GM19099 (cell line): ENCODE data around the gene PTPRG.

Experiments
- POLR2A ChIP-seq: IDR thresholded peaks from 3 replicates; pipeline ENCODE4 v1.6.1; 2011; ENCODE audit warnings: low read depth; ENCODE audit not compliant: insufficient read length; ENCODE audit errors: extremely low read depth

PTPRG gene

DNA sequence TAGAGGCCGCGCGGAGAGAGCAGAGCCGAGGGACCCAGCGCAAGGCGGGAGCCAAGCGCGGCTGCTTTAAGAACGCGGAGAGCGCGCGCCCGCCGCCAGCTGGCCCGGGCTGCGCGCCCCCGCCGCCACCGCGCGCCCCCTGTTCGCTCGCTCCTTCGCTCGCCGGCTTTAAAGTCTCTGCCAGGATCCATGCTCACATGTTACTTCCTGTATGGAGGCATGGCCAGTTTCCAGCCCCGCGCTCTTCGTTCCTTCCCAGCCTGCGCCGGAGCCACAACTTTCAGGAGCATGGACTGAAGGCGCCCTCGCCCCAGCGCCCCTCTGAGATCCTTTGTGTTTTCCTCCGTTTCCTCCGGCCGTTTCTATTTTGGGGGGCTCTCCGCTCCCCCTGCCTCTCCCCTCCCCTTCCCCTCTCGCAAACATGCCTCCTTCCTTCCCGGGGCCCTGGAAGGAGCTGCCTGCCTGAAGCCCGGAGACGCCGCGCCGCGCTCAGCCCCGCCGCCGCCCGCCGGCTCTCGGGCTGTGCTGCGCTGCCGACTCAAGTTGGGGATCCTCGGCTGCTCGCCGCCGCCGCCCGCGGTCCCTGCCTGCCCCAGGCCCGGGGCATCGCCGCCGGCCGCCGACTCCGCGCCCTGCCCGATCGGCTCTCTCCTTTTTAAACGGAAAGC, at the start of gene PTPRG:
PTPRG (plus strand) TSS at position 198 of the 668 bp plus-strand sequence. CDS start 717 bp downstream, outside the sequence.
- TF ChIP-seq POLR2A: peak; percentile 57

DNA sequence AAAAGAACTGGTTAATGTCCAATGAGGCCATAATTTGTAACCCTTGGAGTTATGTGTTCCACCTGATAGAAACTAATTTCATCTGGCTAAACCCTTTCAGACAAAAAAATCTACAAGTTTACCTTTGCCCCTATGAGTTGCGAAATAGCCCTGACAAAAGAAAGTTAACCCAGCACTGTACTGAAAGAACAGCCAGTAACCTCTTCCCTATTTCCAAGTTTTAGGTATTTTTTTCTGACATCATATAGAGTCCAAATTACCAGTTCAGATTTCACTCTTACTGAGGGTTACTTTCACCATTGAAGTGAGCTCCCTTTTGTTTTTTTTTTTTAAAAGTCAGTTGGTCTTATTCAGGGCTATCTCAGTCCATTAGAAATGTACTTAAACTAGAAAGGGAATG, 42.8 kb upstream of the PTPRG start:
- no peak for TF ChIP-seq POLR2A

DNA sequence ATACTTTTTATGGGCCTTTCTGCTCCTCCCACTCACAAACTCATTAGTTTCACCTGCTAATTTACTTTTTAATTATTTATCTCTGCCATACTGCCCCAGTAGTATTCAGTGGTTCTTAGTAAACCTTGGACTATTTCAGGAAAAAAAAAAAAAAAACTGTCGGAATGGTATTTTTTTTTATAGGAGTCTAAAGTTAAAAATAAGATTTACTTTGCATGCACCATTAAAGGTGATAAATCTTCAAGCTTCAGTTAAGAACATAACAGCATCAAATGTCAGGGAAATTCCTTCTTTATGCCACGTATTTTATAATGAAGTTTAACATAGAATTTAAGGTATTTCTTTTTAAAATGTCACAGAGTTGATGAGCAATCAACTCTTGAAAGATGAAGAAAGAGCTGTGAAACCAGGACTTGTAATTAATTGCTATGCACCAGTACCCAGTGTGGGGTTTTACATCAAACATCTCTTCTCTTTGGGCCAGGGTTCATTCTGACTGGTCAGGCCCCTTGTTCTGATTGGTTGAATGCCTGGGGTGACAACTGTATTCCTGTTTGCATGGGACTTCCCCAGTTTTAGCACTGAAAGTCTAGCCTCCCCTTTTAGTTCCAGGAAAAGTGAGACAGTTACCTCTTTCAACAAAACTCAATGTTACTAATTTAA, 40.3 kb upstream of the PTPRG start:
- TF ChIP-seq POLR2A: no peak

DNA sequence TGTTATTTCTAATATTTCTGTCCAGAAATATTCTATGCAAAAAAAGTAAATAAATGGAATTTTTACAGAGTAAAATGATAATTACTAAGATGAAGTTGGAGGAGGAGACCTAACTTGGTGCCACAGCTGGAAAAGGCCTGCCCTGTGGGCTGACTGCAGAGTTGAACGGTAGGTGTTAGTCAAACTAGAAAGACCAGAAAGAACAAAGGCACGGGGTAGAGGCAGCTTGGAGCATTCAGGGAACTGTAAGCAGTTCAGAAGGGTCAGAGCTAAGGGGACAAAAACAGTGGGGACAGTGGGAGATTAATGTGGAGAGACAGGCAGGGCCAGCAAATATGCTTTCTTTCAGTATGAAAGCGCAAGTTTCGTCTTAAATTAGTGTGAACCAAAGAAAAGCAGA, 39.3 kb upstream of the PTPRG start:
- TF ChIP-seq POLR2A: no peak

DNA sequence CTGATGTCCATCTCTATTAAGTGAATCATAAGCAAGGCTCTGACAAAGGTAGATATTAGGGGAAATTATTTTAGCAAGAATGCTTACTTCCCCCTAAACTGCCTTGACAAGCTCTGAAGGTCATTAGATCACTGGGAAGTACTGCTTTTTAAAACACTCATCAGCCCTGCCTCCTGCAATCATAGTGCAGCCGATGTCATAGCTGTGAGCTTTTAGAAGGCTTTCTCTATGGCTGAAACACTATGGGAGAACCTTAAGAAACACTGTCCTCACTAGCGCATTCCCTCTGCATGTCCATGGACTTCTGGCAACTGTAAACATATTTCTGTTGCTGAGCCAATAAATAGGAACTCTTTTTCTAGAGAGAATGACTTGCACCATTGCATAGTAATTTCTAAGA, 38.7 kb upstream of the PTPRG start:
- TF ChIP-seq POLR2A: no peak

DNA sequence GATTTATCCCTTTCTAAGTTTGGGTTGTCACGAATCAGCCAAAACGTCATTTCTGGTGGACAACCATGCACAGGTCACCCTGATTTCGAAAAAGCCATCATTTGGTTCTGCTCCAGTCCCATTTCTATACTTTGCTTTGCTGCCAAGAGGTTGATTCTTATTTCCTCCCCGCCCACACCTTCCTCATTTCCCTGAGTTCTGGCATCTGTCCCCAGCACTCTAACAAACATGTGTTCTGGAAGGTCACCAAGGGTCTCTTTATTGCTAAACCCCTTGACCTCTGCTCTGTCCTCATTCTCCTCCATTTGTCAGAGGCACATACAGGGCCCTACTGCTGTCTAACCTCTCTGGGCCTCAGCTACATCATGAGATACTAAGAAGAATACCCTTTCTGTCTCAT, 36.4 kb upstream of the PTPRG start:
- no peak for TF ChIP-seq POLR2A

DNA sequence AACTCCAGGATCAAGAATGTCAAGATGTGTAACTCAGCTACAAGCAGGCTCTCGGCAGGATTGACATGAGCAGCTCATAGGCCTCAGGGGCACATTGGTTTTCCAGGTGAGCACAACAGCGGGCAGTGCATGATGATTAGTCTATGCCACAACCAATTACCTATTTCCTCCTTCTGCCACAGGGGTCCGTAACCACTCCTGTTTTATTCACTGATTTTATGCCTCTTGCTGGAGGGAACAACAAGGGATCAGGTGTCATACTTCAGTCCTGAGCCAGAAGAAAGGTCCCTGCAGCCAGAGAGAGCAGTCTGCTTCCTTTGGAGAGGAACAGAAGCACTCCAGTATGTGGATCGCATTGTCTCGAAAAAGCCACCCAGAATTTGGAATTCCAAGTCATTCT, 35.1 kb upstream of the PTPRG start:
- TF ChIP-seq POLR2A: no peak

DNA sequence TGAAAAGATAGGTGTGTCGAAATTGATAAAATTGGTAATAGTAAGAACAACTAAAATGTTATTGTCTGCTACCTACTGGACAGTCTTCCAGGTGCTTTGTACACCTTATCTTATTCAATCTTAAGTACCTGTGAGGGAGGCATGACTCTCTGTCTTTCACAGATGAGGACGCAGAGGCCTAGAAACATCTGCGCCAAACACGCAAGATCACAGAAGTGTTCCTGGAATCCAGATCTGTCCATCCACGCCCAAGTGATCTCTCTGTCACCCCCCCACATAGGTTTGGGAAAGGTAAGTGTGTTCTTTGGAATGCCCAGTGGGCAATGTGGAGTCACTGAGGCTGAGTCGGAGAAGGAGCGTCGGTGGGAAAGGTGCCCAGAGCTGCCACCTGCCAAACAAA, 34.4 kb upstream of the PTPRG start:
- no peak for TF ChIP-seq POLR2A

DNA sequence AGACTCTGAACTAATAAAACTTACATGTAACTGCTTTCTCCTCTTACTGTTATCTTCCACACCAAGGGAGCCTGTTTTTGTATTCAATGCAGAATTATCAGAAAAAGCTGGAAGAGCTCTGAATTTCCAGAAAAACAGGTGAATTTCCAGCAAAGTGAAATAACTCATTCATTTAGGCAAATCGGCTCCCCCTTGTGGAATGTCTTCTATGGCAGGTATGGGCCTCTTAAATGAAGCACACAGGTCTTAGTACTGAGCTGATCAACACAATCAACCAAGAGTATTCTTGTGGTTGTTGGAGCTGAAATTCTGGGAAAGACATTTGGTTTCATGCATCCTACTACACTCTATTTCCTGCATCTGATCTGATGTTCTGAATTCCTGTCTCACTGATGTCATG, 31.0 kb upstream of the PTPRG start:
- TF ChIP-seq POLR2A: no peak

DNA sequence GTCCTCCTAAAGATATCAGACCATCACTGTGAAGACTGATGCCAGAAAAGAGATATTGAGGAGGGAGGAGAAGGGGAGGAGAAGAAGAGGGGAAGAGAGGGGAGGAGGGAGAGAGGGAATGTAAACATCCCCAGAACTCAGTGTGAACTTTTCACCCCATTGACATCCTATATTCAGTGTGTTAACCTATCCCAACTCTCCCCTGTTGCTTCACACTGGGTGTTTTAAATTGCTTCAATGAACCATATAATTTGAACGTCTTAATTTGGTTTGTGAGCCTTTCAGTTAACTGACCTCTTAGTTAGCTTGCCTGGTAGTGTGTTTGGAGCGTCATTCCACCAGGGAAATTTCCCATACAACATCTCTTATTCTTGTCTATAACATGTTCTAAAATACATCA, 29.8 kb upstream of the PTPRG start:
- no peak for TF ChIP-seq POLR2A

DNA sequence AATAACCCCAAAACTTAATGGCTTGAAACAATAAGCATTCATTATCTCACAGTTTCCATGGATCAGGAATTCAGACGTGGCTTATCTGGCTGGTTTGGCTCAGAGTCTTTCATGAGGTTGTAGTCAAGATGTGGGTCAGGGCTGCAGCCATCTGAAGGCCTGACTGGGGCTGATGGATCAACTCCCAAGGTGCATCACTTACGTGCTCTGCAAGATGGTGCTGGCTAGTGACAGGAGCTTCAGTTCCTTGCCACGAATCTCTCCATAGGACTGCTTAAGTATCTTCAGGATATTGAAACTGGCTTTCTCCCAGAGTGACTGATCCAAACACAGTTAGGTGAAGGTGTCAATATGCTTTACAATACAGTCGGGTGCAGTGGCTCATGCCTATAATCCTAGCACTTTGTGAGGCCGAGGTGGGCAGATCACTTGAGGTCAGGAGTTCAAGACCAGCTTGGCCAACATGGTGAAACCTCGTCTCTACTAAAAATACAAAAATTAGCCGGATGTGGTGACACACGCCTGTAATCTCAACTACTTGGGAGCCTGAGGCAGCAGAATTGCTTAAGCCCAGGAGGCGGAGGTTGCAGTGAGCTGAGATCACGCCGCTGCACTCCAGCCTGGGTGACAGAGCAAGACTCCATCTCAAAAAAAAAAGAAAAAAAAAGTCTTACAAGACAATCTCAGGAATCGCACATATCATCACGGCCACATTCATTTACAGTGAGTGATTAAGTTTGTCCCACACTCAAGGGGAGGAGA, 28.5 kb upstream of the PTPRG start:
- no peak for TF ChIP-seq POLR2A

DNA sequence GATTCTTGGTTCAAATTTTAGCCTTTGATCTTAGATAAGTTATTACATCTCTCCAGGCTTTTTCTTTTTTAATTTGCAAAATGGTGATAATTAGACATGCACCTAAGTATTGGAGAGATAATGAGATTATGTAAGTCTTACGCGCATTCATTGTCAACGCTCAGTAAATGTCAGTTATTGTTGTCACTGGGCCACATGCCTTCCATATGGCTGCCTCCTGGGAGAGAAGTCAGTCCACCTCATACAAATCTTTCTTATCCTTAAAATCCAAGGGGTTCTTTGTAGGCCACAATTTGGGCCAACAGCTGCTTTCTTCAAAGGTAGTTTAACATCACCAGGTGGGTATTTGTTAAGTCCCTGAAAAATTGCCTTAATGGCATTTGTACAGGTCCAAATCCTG, 25.5 kb upstream of the PTPRG start:
- no peak for TF ChIP-seq POLR2A

DNA sequence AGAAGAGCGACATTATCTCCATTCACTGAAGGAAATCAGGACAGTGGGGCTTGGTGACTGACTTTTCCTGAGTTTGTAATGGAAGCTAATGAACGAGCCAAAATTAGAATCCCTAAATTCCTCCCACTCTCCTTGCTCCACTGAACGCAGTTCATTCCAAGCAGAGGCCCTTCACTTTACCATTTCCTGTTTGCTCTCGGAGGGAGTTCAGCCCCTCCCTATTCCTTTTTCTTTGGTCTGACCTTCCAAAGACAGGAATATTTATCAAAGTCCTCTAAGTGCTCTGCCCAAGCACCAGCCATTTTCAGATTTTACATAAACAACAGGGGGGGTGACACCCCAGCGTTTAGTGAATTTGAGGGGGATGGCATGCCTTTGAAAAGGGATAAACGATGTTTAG, 24.0 kb upstream of the PTPRG start:
- no peak for TF ChIP-seq POLR2A

DNA sequence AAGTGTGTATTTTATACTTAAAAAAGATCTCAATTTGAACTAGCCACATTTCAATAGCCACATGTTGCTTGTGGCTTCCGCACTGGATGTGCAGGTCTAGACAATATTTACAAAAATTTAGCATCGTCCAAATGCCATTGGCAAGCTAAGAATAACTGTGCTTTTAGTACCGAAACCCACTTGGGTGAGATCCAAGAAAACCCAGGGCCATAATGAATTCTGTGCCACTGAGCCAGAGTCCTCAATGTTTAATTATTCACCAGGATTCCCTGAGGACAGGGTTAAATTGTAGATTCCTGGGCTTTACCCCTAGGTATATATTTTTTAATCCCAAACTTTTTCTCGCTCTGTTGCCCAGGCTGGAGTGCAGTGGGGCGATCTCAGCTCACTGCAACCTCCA, 22.9 kb upstream of the PTPRG start:
- no peak for TF ChIP-seq POLR2A

DNA sequence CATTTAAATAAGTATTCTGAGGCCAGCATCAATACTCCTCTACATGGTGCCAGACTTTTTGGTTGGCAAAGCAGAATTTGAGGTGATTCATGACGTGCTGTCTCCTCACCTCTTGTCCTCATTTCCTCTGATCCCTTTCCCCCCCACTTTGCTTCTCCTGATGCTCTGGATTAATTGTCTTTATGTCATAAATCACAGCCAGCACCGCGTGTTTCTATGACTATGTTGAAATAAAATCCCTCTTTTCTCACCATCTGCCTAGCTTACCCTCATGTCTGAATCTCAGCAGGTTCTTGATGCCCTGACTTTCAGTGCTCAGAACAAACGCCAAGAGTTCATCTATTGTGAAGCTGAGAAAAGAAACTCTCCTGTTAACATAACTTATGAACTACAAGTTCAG, 19.7 kb upstream of the PTPRG start:
- no peak for TF ChIP-seq POLR2A

DNA sequence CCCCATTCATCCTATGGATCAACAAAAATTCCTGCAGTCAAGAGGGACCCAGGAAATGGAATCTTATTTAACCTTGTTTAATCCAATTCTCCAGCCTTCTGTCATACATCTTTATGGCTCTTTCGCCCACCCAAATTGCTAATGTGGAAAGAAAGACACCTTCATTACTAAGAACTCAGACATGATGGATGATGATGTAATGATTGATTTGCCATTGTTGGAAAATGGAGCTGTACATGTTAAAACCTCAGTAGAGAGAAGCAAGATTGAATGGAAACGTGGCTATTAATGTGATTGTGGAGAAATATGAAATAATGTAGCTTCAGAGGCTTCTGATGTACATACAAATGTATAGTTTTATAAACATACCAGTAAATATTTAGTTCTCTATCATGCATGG, 15.7 kb upstream of the PTPRG start:
- TF ChIP-seq POLR2A: no peak
